ENCODE data around the gene SLC6A13. TPM values are rescaled to one million over a fixed set of nuclear protein-coding genes. Genes with fewer than 3 reads are reported as not detected.

SLC6A13 gene
- total RNA-seq, 3 donors from 2014 or later, result 1.3 TPM; not detected in 2

DNA sequence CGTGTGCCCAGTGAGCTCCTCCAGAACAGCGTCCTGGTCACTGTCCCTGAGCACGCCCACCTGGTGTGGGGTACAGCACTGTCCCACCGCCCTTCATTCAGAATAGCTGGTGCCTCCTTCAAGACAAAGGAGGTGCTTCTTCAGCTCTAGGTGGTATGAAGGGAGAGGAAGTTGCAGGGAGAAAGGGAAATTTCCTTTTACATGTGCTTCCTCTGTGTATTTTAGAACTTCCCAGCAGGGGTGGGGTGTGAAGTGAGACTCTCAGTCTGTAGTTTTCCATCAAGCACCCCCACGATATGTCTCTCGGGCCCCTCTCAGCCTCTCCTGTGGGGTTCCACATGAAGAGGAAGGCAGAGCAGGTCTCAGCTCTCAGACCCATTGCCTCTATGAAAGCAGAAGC lies 47.5 kb downstream of the SLC6A13 start:
- intact Hi-C loops (cut with DNase I; ENCODE audit: low total_unique reads), result no loop called here
- H3K36me3 ChIP-seq, result no peaks in the 10 kb centered on the region
- TF ChIP-seq POLR2A (IDR thresholded peaks at IDR 0.05), result no peak
- TF ChIP-seq CTCF (IDR thresholded peaks at IDR 0.05), result no peak
- TF ChIP-seq POLR2AphosphoS5 (IDR thresholded peaks at IDR 0.05), result no peak

GRCh38 chr12:214003-214741 lies 48.5 kb downstream of the SLC6A13 start, which contains the start of gene SLC6A12:
Gene SLC6A12, minus strand, starts transcription at chr12:214157. Its CDS starts 4,171 bp downstream, at chr12:209986.
- Histone ChIP-seq H3K27ac (no peak within 1 kb of the TSS), H3K4me1 (no peaks in the 10 kb centered on the region), H3K27me3 (peaks cover 0 to 3% of the 10 kb centered on the region in 2 donors), H3K36me3 (no peaks in the 10 kb centered on the region), H3K9me3 (no peaks in the 10 kb centered on the region), H3K4me3 (peak within 1 kb of the TSS in 2 of 3 donors; percentile 15 to 20)
- TF ChIP-seq POLR2AphosphoS5 (IDR thresholded peaks at IDR 0.05) (no peak), POLR2A (IDR thresholded peaks at IDR 0.05) (no peak), CTCF (IDR thresholded peaks at IDR 0.05) (no peak)
- DNase-seq (ENCODE audit: low spot score in 2 of 2), result no peak
- intact Hi-C loops (cut with DNase I; ENCODE audit: low total_unique reads), result loop anchor here (1.0 kb wide), 1 partner anchor 32 kb away; no protein-coding TSS in a partner anchor

More for the DNA sequence above, 47.5 kb downstream of the SLC6A13 start:
- no peak overlapping the region for H3K4me3 ChIP-seq
- H3K9me3 ChIP-seq, result no peaks in the 10 kb centered on the region
- no peak overlapping the region for H3K27ac ChIP-seq
- H3K27me3 ChIP-seq, result peaks cover 0 to 3% of the 10 kb centered on the region in 2 donors
- H3K4me1 ChIP-seq, result no peaks in the 10 kb centered on the region
- no peak for DNase-seq (ENCODE audit: low spot score in 2 of 2)

DNA sequence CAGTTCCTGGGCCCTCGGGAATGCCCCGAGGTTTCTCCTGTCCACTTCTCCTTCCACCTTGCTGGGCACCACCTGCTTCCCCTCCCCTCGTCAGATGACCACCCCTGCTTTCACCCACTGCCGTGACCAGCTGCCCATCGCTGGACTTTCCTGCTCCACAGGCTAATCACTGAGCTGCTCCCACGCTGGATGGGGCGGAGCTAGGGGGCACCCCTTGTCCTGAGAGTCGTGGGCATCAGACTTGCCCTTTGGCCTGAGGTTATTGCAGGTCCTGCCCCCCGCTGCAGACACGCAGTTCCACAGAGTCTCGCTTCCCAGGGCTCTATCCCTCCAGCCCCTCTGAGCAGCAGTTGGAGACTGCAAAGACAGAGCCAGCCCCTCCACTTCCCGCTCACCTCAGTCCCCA lies 49.1 kb downstream of the SLC6A13 start:
- intact Hi-C loops (cut with DNase I; ENCODE audit: low total_unique reads), result no loop called here
- Histone ChIP-seq H3K27me3 (peaks cover 0 to 3% of the 10 kb centered on the region in 2 donors), H3K9me3 (no peaks in the 10 kb centered on the region), H3K36me3 (no peaks in the 10 kb centered on the region), H3K4me3 (peak overlapping the region in 2 of 3 donors; percentile 1 to 15), H3K27ac (no peak overlapping the region), H3K4me1 (no peaks in the 10 kb centered on the region)
- DNase-seq (ENCODE audit: low spot score in 2 of 2), result no peak
- TF ChIP-seq CTCF (IDR thresholded peaks at IDR 0.05) (no peak), POLR2AphosphoS5 (IDR thresholded peaks at IDR 0.05) (no peak), POLR2A (IDR thresholded peaks at IDR 0.05) (no peak)

GRCh38 chr12:212715-213526 lies 49.7 kb downstream of the SLC6A13 start:
- H3K4me3 ChIP-seq, result peak overlapping the region in 2 of 3 donors; percentile 15 to 20
- H3K9me3 ChIP-seq, result no peaks in the 10 kb centered on the region
- H3K27me3 ChIP-seq, result peaks cover 0 to 3% of the 10 kb centered on the region in 2 donors
- H3K4me1 ChIP-seq, result no peaks in the 10 kb centered on the region
- intact Hi-C loops (cut with DNase I; ENCODE audit: low total_unique reads), result no loop called here
- no peaks in the 10 kb centered on the region for H3K36me3 ChIP-seq
- TF ChIP-seq POLR2A (IDR thresholded peaks at IDR 0.05) (no peak), CTCF (IDR thresholded peaks at IDR 0.05) (no peak), POLR2AphosphoS5 (IDR thresholded peaks at IDR 0.05) (no peak)
- H3K27ac ChIP-seq, result no peak overlapping the region
- DNase-seq (ENCODE audit: low spot score in 2 of 2), result no peak

DNA sequence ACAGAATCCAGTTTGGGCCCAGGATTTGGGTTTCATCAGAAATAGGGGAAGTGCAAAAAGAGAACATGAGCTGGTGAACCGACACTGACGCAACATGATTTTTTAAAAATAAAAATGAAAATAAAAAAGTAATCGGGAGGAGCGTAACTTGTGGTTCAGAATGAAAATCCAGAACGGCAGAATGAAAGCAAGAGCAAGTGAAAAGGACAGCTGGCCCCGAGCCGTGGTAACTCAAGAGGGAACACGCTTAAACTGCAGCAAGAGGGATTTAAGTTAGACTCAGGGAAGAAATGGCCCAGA lies 50.3 kb downstream of the SLC6A13 start:
- Histone ChIP-seq H3K27me3 (peaks cover 0 to 3% of the 10 kb centered on the region in 2 donors), H3K4me3 (peak overlapping the region in 1 of 3 donors; percentile 20), H3K4me1 (no peaks in the 10 kb centered on the region), H3K9me3 (no peaks in the 10 kb centered on the region), H3K36me3 (no peaks in the 10 kb centered on the region), H3K27ac (no peak overlapping the region)
- DNase-seq (ENCODE audit: low spot score in 2 of 2), result no peak
- TF ChIP-seq CTCF (IDR thresholded peaks at IDR 0.05) (no peak), POLR2A (IDR thresholded peaks at IDR 0.05) (no peak), POLR2AphosphoS5 (IDR thresholded peaks at IDR 0.05) (no peak)
- intact Hi-C loops (cut with DNase I; ENCODE audit: low total_unique reads), result no loop called here
